Activated gamma-delta T cell treated with anti-CD3 and anti-CD28 coated beads, Interleukin-2, amount 50 U/mL, for 16 hours (primary cell): ENCODE measurements around the gene GLT8D2.

Experiments used
- DNase-seq: peaks from one replicate; pipeline ENCODE4 v3.0.0-alpha.2; 2020; ENCODE audit warnings: low read depth

The GLT8D2 gene

GRCh38 chr12:103948746-103949406 lies 101.1 kb downstream of the GLT8D2 start:
- DNase-seq: no peak

DNA sequence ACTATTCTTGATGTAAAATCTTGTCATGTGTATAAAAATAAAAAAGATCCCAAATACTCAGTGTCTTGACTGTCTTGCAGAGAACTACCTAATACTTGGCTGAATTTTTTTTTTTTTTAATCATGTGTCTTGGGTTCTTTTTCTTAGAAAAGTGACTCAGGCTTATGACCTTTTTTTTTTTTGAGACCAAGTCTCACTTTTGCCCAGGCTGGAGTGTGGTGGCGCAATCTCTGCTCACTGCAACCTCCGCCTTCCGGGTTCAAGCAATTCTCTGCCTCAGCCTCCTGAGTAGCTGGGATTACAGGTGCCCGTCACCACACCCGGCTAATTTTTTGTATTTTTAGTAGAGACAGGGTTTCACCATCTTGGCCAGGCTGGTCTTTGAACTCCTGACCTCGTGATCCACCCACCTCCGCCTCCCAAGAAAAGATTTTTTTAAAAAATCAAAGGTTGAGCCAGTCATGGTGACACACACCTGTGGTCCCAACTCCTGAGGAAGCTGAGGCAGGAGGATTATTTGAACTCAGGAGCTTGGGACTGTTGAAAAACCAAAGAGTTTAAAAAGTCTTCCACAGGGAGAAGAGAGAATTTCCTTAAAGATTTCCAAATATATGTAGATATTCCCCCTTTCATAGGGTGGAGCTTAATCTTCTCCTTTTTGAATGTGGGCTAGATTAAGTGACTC lies 102.0 kb downstream of the GLT8D2 start:
- DNase-seq: no peak

- DNase-seq: no peak
Measured at GRCh38 chr12:103944964-103945363, 105.0 kb downstream of the GLT8D2 start.
